Activated CD8-positive, alpha-beta T cell treated with anti-CD3 and anti-CD28 coated beads for 36 hours (primary cell): ENCODE results near the gene POMC. TPM values are rescaled to one million over a fixed set of nuclear protein-coding genes. Genes with fewer than 3 reads are reported as not detected.
A peak's percentile ranks its signal among the peaks of the same experiment; 100 is the strongest.
"Not testable (repeated sequence)": the region's sequence is repeated elsewhere in the genome, so short reads cannot be mapped to it uniquely, and the experiment has no call there.

Source experiments
- ATAC-seq: fragments of 200-7000 bp; cut with Tn5 transposase; one replicate; pipeline ENCODE4 v1.10.0; 2021; ENCODE audit warnings: mild to moderate bottlenecking, moderate library complexity
- CTCF ChIA-PET: fragments of 350-600 bp; sonication (Branson Sonifier 250); formaldehyde crosslinking; loops from one replicate; lab custom pipeline; 2021; ENCODE audit warnings: antibody characterized with exemption; lab: Charles Lee
- POLR2A ChIA-PET: fragments of 350-600 bp; sonication (Branson Sonifier 250); formaldehyde crosslinking; loops from one replicate; lab custom pipeline; 2021; ENCODE audit warnings: antibody characterized with exemption; lab: Charles Lee
- DNase-seq: peaks from one replicate; pipeline ENCODE4 v3.0.0-alpha.2; 2020
- H3K27ac Mint-ChIP-seq: one replicate; pipeline ENCODE4 v1.8.0; 2021; ENCODE audit warnings: mild to moderate bottlenecking, mixed read lengths
- H3K27me3 Mint-ChIP-seq: one replicate; pipeline ENCODE4 v1.8.0; 2021; ENCODE audit warnings: mixed read lengths
- H3K36me3 Mint-ChIP-seq: one replicate; pipeline ENCODE4 v1.8.0; 2021; ENCODE audit warnings: low read depth, mixed read lengths
- H3K4me1 Mint-ChIP-seq: one replicate; pipeline ENCODE4 v1.8.0; 2021; ENCODE audit warnings: low read depth, mixed read lengths
- H3K4me3 Mint-ChIP-seq: one replicate; pipeline ENCODE4 v1.8.0; 2021; ENCODE audit warnings: mild to moderate bottlenecking, moderate library complexity, mixed read lengths
- H3K9me3 Mint-ChIP-seq: one replicate; pipeline ENCODE4 v1.8.0; 2021; ENCODE audit warnings: mixed read lengths
- intact Hi-C: fragments of 100-400 bp; cut with micrococcal nuclease; formaldehyde crosslinking; loops from one replicate; pipeline ENCODE4 v1.10.0; 2022
- total RNA-seq, 2 experiments: library from RNA; stranded (reverse); gene quantifications; one replicate each; pipeline ENCODE4 v1.2.3, GENCODE V29; 2021
- TF ChIP-seq, protein P1 (sequence below): fragments of 200-600 bp; IDR thresholded peaks from one replicate; pipeline ENCODE4 v1.8.0; 2022; ENCODE audit warnings: antibody characterized with exemption, mild to moderate bottlenecking

The POMC gene
- total RNA-seq, 2 experiments from 2014 or later, result 5.1 to 5.5 TPM

DNA sequence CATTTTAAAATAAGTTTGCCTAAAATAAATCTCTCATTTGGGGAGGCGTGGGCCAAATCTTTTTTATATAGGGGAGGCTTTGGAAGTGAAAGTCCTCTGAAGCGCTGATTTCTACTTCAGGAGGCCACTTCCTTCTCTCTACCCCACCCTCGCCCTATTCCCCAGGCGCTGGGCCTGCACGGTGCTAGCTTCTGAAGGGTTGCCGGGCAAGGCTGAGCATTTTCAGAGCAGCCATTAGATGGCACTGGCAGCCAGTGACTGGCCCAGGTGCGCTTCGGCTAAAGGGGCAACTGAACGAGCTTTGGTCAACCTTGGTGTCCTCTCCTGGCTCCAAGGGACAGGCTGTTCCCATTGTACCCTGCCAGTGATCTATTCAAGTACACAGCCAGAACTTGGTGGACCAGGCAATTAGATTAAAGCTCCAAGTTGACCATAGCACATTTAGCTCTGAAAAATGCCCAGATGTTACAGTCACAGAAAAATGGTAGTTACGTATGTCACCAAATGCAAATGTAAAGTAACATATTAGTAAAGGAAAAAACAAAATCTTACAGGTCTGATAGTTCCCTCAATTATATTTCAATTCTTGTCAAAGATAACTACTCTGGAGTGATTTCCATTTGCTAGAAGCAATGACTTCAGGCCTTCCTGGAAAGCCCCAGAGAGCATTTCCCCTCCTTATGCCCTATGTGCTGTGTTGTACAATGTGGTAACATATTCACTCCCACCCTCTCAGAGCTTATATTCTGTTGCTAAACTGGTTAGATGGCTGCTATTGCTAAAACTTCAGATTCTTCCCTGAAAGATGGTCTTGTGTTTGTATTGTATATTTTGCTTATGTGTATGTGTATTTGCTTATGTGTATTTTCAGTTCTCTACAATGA lies 2.1 kb downstream of the POMC start:
- peaks cover 2% of the 10 kb centered on the region for H3K9me3 Mint-ChIP-seq
- H3K36me3 Mint-ChIP-seq, result no peaks in the 10 kb centered on the region
- H3K27me3 Mint-ChIP-seq, result peaks cover 41% of the 10 kb centered on the region
- DNase-seq, result peak; percentile 67
- peak; percentile 74 for ATAC-seq
- no peak overlapping the region for H3K4me3 Mint-ChIP-seq
- POLR2A ChIA-PET, result interaction anchor here (0.6 kb wide), 1 partner anchor 196 kb away, joined by 3 read pairs; no protein-coding TSS in a partner anchor
- H3K27ac Mint-ChIP-seq, result peak overlapping the region; percentile 10
- intact Hi-C loops, result loop anchor here (2.0 kb wide), 1 partner anchor 31 kb away; no protein-coding TSS in a partner anchor
- CTCF ChIA-PET, result interaction anchor here (0.7 to 5.0 kb wide), 25 partner anchors 10 to 509 kb away, joined by 3 to 79 read pairs (median 3); no protein-coding TSS in a partner anchor
- peaks cover 23% of the 10 kb centered on the region for H3K4me1 Mint-ChIP-seq
- TF ChIP-seq, protein P1, sequence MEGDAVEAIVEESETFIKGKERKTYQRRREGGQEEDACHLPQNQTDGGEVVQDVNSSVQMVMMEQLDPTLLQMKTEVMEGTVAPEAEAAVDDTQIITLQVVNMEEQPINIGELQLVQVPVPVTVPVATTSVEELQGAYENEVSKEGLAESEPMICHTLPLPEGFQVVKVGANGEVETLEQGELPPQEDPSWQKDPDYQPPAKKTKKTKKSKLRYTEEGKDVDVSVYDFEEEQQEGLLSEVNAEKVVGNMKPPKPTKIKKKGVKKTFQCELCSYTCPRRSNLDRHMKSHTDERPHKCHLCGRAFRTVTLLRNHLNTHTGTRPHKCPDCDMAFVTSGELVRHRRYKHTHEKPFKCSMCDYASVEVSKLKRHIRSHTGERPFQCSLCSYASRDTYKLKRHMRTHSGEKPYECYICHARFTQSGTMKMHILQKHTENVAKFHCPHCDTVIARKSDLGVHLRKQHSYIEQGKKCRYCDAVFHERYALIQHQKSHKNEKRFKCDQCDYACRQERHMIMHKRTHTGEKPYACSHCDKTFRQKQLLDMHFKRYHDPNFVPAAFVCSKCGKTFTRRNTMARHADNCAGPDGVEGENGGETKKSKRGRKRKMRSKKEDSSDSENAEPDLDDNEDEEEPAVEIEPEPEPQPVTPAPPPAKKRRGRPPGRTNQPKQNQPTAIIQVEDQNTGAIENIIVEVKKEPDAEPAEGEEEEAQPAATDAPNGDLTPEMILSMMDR, result peak; percentile 64

DNA sequence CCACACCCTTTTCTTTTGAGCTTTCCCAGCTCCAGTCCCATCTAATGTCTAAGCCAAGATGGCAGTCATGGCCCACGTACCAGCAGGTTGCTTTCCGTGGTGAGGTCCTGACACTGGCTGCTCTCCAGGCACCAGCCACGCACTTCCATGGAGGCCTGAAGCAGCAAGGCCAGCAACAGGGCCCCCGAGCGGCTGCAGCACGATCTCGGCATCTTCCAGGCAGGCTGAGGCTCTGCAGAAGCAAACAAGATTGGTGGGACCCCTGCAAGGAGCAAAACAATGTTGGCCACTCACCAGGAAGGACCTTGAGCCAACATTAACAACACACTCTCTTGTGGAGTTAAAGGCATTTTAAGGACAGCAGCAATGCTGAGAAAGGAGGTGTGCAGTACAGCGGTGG lies 3.8 kb downstream of the POMC start:
- H3K4me1 Mint-ChIP-seq, result peaks cover 30% of the 10 kb centered on the region
- TF ChIP-seq, protein P1, result no peak
- DNase-seq (no peak), ATAC-seq (no peak)
- peaks cover 29% of the 10 kb centered on the region for H3K27me3 Mint-ChIP-seq
- ChIA-PET POLR2A (no interaction called here), CTCF (interaction anchor here (0.9 to 5.0 kb wide), 5 partner anchors 26 to 189 kb away, joined by 3 to 79 read pairs (median 6); no protein-coding TSS in a partner anchor)
- intact Hi-C loops, result no loop called here
- peaks cover 2% of the 10 kb centered on the region for H3K9me3 Mint-ChIP-seq
- no peak overlapping the region for H3K4me3 Mint-ChIP-seq
- H3K36me3 Mint-ChIP-seq, result peaks cover 3% of the 10 kb centered on the region
- H3K27ac Mint-ChIP-seq, result no peak overlapping the region

DNA sequence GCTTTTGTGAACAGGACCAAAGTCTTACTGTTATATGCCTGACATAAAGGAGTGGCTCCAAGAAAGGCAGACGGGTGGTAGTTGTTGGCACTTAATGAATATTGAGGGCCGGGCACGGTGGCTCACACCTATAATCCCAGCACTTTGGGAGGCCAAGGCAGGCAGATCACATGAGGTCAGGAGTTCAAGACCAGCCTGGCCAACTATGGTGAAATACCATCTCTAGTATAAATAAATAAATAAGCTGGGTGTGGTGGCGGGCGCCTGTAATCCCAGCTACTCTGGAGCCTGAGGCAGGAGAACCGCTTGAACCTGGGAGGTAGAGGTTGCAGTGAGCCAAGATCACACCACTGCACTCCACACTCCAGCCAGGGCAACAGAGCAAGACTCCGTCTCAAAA lies 6.3 kb downstream of the POMC start:
- H3K27me3 Mint-ChIP-seq, H3K36me3 Mint-ChIP-seq, POLR2A ChIA-PET, DNase-seq, intact Hi-C loops, ATAC-seq, H3K9me3 Mint-ChIP-seq: not testable (repeated sequence)
- H3K27ac Mint-ChIP-seq, result peak overlapping the region; percentile 73
- peaks cover 24% of the 10 kb centered on the region for H3K4me1 Mint-ChIP-seq
- CTCF ChIA-PET, result interaction anchor here (1.1 to 1.9 kb wide), 5 partner anchors 32 to 387 kb away, joined by 3 to 6 read pairs (median 3); no protein-coding TSS in a partner anchor
- peak overlapping the region; percentile 46 for H3K4me3 Mint-ChIP-seq

DNA sequence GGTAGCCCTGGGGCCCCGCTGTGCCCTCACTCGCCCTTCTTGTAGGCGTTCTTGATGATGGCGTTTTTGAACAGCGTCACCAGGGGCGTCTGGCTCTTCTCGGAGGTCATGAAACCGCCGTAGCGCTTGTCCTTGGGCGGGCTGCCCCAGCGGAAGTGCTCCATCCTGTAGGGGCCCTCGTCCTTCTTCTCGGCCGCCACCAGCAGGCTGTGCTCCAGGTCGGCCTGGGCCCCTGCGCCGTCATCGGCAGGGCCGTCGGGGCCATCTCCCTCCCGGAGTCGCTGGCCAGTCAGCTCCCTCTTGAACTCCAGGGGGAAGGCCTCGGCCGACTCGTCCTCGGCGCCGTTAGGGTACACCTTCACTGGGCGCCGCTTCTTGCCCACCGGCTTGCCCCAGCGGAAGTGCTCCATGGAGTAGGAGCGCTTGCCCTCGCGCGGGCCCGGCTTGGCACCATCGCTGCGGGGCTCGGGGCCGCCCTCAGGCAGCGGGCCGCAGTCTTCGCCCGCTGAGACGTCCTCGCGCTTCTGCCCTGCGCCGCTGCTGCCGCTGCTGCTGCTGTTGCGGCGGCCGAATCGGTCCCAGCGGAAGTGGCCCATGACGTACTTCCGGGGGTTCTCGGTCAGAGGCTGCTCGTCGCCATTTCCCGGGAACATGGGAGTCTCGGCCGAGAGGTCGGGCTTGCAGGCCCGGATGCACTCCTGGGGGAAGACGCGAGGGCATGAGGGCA lies 7.2 kb downstream of the POMC start:
- CTCF ChIA-PET, result interaction anchor here (1.4 kb wide), 1 partner anchor 40 kb away, joined by 3 read pairs; no protein-coding TSS in a partner anchor
- POLR2A ChIA-PET, result no interaction called here
- Mint-ChIP-seq H3K27ac (peak overlapping the region; percentile 83), H3K4me3 (peak overlapping the region; percentile 73), H3K9me3 (peaks cover 2% of the 10 kb centered on the region), H3K27me3 (peaks cover 2% of the 10 kb centered on the region), H3K36me3 (peaks cover 3% of the 10 kb centered on the region), H3K4me1 (peaks cover 15% of the 10 kb centered on the region)
- TF ChIP-seq, protein P1, result no peak
- peak; percentile 71 for ATAC-seq
- peak; percentile 81 for DNase-seq
- intact Hi-C loops, result no loop called here

- CTCF ChIA-PET, result interaction anchor here (1.0 to 1.4 kb wide), 2 partner anchors 37 to 40 kb away, joined by 3 read pairs; no protein-coding TSS in a partner anchor
Measured at GRCh38 chr2:25160376-25160775, 8.0 kb downstream of the POMC start.

More at GRCh38 chr2:25160376-25160775, 8.0 kb downstream of the POMC start:
- H3K9me3 Mint-ChIP-seq, result peaks cover 2% of the 10 kb centered on the region
- DNase-seq (no peak), ATAC-seq (no peak)
- H3K27ac Mint-ChIP-seq, result peak overlapping the region; percentile 83
- H3K27me3 Mint-ChIP-seq, result peaks cover 1% of the 10 kb centered on the region
- intact Hi-C loops, result no loop called here
- peak overlapping the region; percentile 73 for H3K4me3 Mint-ChIP-seq
- POLR2A ChIA-PET, result no interaction called here
- peaks cover 3% of the 10 kb centered on the region for H3K36me3 Mint-ChIP-seq
- H3K4me1 Mint-ChIP-seq, result peaks cover 9% of the 10 kb centered on the region
- TF ChIP-seq, protein P1, result no peak
